ENCODE measurements around the gene FAM169A. TPM values are rescaled to one million over a fixed set of nuclear protein-coding genes. Genes with fewer than 3 reads are reported as not detected.

The FAM169A gene
- total RNA-seq, 2 donors from 2014 or later: 1.1 to 2.2 TPM

DNA sequence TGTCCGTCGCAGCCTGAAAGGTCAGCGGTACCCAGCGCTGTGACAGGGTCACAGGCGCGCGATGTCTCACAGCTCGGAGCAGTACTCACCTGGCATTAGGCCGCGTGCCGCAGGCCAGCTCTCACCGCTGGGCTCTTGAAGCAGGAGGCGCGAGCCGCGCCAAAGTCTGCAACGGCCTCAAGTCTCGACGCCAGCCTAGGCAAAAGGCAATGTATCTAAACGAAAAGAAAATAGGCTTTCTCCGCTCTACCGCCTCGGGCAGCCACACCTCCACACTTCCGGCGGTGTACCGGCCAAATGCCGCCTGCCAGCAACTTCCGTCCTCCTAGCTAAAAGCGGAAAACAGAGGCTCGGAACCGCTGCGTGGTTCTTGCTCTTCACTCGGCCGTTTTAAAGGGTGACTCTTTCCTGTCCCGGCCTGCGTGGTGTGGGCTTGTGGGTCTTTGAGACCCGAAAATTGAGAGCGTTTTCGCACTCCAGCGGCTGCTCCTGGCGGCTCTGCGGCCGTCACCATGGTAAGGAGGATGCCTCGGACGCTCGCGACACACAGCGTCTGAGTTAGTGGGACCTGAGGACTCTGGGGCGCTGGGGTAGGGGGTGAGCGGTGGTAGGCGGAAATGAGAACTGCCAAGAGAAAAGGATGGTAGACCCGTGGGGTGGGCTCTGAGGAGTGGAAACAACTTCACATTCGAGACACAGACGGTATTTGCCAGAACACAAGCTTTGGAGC is 99.2 kb downstream of the FAM169A start, which contains the start of the genes GFM2 and NSA2:
TSS of gene GFM2 (minus strand) at position 269 of the 730 bp plus-strand sequence. CDS start 3,375 bp downstream, outside the sequence.
TSS of gene NSA2 (plus strand) at position 401 of the 730 bp plus-strand sequence. CDS start at position 513, 112 bp downstream.
- Histone ChIP-seq H3K36me3 (peaks cover 21% of the 10 kb centered on the region), H3K9me3 (no peaks in the 10 kb centered on the region), H3K27ac (peak within 1 kb of the TSS; percentile 70 to 75), H3K4me3 (peak within 1 kb of the TSS; percentile 88), H3K4me1 (ENCODE audit: control insufficient read depth in 1 of 2, low read depth in 2 of 2) (peaks cover 12 to 26% of the 10 kb centered on the region in 2 donors), H3K27me3 (replicated peaks; ENCODE audit: insufficient read depth) (no peaks in the 10 kb centered on the region)
- ATAC-seq (ENCODE audit: insufficient number of reproducible peaks, low FRiP score, low read depth) (peak; percentile 93), DNase-seq (ENCODE audit: low spot score) (peak; percentile 59)
- TF ChIP-seq CTCF (IDR thresholded peaks at IDR 0.05): no peak

DNA sequence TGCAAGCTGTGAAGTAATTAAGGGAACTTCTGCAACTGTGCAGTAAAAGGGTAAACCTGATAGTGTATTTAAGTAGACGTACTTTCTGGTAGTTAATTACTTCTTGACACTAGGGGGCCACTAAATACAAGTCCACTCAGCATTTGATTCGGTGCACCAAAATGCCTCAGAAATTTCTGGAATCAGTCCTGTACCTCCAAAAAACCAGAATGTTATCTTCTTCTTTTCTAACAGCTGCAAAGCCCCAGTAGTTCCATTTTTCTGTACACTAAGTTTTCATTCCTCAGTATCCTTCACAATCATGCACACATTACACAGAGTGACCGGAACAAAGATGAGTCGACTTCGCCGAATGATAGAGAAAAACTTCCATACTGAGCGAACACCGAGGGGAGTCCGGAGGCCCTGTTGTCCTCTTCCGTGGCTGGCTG is 99.8 kb downstream of the FAM169A start:
- DNase-seq (ENCODE audit: low spot score) (no peak), ATAC-seq (ENCODE audit: insufficient number of reproducible peaks, low FRiP score, low read depth) (no peak)
- Histone ChIP-seq H3K27ac (peak overlapping the region; percentile 70 to 75), H3K4me3 (peak overlapping the region; percentile 88), H3K9me3 (no peaks in the 10 kb centered on the region), H3K4me1 (ENCODE audit: control insufficient read depth in 1 of 2, low read depth in 2 of 2) (peaks cover 12 to 26% of the 10 kb centered on the region in 2 donors), H3K36me3 (peaks cover 21% of the 10 kb centered on the region), H3K27me3 (replicated peaks; ENCODE audit: insufficient read depth) (no peaks in the 10 kb centered on the region)
- peak; percentile 53 for TF ChIP-seq CTCF (IDR thresholded peaks at IDR 0.05)

GRCh38 chr5:74765929-74766328 is 100.3 kb downstream of the FAM169A start:
- Histone ChIP-seq H3K36me3 (peaks cover 16% of the 10 kb centered on the region), H3K9me3 (no peaks in the 10 kb centered on the region), H3K4me3 (peak overlapping the region; percentile 88), H3K27ac (no peak overlapping the region), H3K4me1 (ENCODE audit: control insufficient read depth in 1 of 2, low read depth in 2 of 2) (peaks cover 12 to 26% of the 10 kb centered on the region in 2 donors), H3K27me3 (replicated peaks; ENCODE audit: insufficient read depth) (no peaks in the 10 kb centered on the region)
- ATAC-seq (ENCODE audit: insufficient number of reproducible peaks, low FRiP score, low read depth) (no peak), DNase-seq (ENCODE audit: low spot score) (no peak)
- no peak for TF ChIP-seq CTCF (IDR thresholded peaks at IDR 0.05)

- TF ChIP-seq CTCF (IDR thresholded peaks at IDR 0.05): no peak
- ATAC-seq (ENCODE audit: insufficient number of reproducible peaks, low FRiP score, low read depth) (no peak), DNase-seq (ENCODE audit: low spot score) (no peak)
- Histone ChIP-seq H3K4me3 (no peak overlapping the region), H3K4me1 (ENCODE audit: control insufficient read depth in 1 of 2, low read depth in 2 of 2) (peaks cover 12 to 26% of the 10 kb centered on the region in 2 donors), H3K27ac (no peak overlapping the region), H3K27me3 (replicated peaks; ENCODE audit: insufficient read depth) (no peaks in the 10 kb centered on the region), H3K9me3 (no peaks in the 10 kb centered on the region), H3K36me3 (peaks cover 10% of the 10 kb centered on the region)
These were observed 101.0 kb downstream of the FAM169A start for GRCh38 chr5:74765201-74765600.

DNA sequence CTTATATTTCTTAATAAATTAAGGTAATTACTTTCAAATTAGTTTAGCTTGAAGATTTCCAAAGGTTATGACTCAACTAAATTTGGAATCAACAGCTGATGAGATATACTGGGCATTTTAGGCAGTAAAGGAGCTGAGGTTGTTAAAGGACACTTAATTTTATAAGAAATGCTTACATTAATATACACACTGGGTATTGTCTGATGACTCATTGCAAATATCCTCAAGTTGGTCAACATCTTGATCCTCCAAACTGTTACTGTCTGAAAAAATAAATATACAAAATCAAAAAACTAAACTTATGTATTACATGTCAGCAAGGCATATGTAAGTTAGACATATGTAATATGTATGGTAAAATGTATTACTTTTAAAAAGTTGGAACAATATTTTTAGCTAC is 102.7 kb downstream of the FAM169A start:
- H3K27me3 ChIP-seq (replicated peaks; ENCODE audit: insufficient read depth): no peaks in the 10 kb centered on the region

More for the DNA sequence above, 102.7 kb downstream of the FAM169A start:
- no peak overlapping the region for H3K4me3 ChIP-seq
- H3K9me3 ChIP-seq: no peaks in the 10 kb centered on the region
- peaks cover 12 to 25% of the 10 kb centered on the region in 2 donors for H3K4me1 ChIP-seq (ENCODE audit: control insufficient read depth in 1 of 2, low read depth in 2 of 2)
- ATAC-seq (ENCODE audit: insufficient number of reproducible peaks, low FRiP score, low read depth) (no peak), DNase-seq (ENCODE audit: low spot score) (no peak)
- H3K27ac ChIP-seq: no peak overlapping the region
- H3K36me3 ChIP-seq: peaks cover 2% of the 10 kb centered on the region
- TF ChIP-seq CTCF (IDR thresholded peaks at IDR 0.05): no peak
